Upper lobe of left lung (tissue), 6 donors: Measurements from ENCODE around the gene SCN1B. TPM values are rescaled to one million over a fixed set of nuclear protein-coding genes. Genes with fewer than 3 reads are reported as not detected.
"Not testable (repeated sequence)": the region's sequence is repeated elsewhere in the genome, so short reads cannot be mapped to it uniquely, and the experiment has no call there.

Experiments used
- ATAC-seq, 2 donors: fragments of 200-7000 bp; cut with Tn5 transposase; one replicate each; pipeline ENCODE4 v1.9.1; 2022; ENCODE audit warnings: mild to moderate bottlenecking in 2 of 2, moderate library complexity in 2 of 2; ENCODE audit not compliant: low FRiP score in 2 of 2
- DNase-seq, 2 donors: peaks; one replicate each; pipeline ENCODE4 v3.0.0-alpha.2; 2019 to 2020
- H3K27ac ChIP-seq, 4 donors: fragments of 200-600 bp; sonication (generic); one replicate each; pipeline ENCODE4 v1.5.1; 2016 to 2019
- H3K27me3 ChIP-seq, 4 donors: fragments of 200-600 bp; sonication (generic); one replicate each; pipeline ENCODE4 v1.5.1; 2017 to 2019
- H3K36me3 ChIP-seq, 4 donors: fragments of 200-600 bp; sonication (generic); one replicate each; pipeline ENCODE4 v1.5.1; 2016 to 2019
- H3K4me1 ChIP-seq, 4 donors: fragments of 200-600 bp; sonication (generic); one replicate each; pipeline ENCODE4 v1.5.1; 2018 to 2019
- H3K4me3 ChIP-seq, 4 donors: fragments of 200-600 bp; sonication (generic); one replicate each; pipeline ENCODE4 v1.5.1; 2017 to 2019; ENCODE audit warnings: mild to moderate bottlenecking in 2 of 4, moderate library complexity in 1 of 4
- H3K9me3 ChIP-seq, 4 donors: fragments of 200-600 bp; sonication (generic); one replicate each; pipeline ENCODE4 v1.5.1; 2018 to 2019
- CTCF ChIP-seq, 6 experiments: fragments of 450-650 bp in 4 of 6; fragments of 200-600 bp in 2 of 6; sonication (generic) in 2 of 6; IDR thresholded peaks; one replicate each; pipeline ENCODE4 v1.5.1; 2016 to 2019; ENCODE audit warnings: antibody characterized with exemption in 6 of 6
- EP300 ChIP-seq, 4 donors: sonication (generic); formaldehyde crosslinking; IDR thresholded peaks; one replicate each; pipeline ENCODE4 v1.5.1; 2017; ENCODE audit warnings: antibody characterized with exemption in 4 of 4, control low read depth in 2 of 4
- POLR2A ChIP-seq, 4 donors: fragments of 450-650 bp; IDR thresholded peaks; one replicate each; pipeline ENCODE4 v1.5.1; 2016 to 2017; ENCODE audit warnings: antibody characterized with exemption in 4 of 4, mild to moderate bottlenecking in 2 of 4
- POLR2AphosphoS5 ChIP-seq, 2 donors: sonication (generic); formaldehyde crosslinking; IDR thresholded peaks; one replicate each; pipeline ENCODE4 v1.5.1; 2017; ENCODE audit warnings: antibody characterized with exemption in 2 of 2
- WGBS, 2 donors: methylation state at CpG; one replicate each; pipeline ENCODE4 v1.1.5; 2017 to 2018; 5-methylcytosine and 5-hydroxymethylcytosine counted together
- total RNA-seq, 6 donors: library from RNA; depleted of rRNA in 4 of 6; stranded (reverse); fragments of >200 nt in 4 of 6; gene quantifications; one replicate each; pipeline versions ENCODE4 v1.1.0 to v1.2.1, GENCODE V29; 2016 to 2021
- donor health status: DM: no; HTN: no; CAD: no; lungs with moderate emphysema.
- donor health status: DM: no; HTN: yes; CAD: no; lungs with severe emphysema.

SCN1B gene
- total RNA-seq, 6 donors from 2014 or later = 2.9 to 13.1 (median 6.9) TPM

GRCh38 chr19:35011091-35011689, 19.1 kb upstream of the SCN1B start:
- no peak overlapping the region for H3K4me3 ChIP-seq

GRCh38 chr19:35011737-35012682, 18.3 kb upstream of the SCN1B start:
- Histone ChIP-seq H3K27me3 (no peaks in the 10 kb centered on the region), H3K27ac (peak overlapping the region; percentile 11 to 99 (median 72)), H3K36me3 (peaks cover 20 to 79% (median 62%) of the 10 kb centered on the region in 4 donors), H3K4me3 (no peak overlapping the region), H3K4me1 (peaks cover 42 to 72% (median 63%) of the 10 kb centered on the region in 4 donors), H3K9me3 (no peaks in the 10 kb centered on the region)
- ATAC-seq = no peak
- WGBS, 2 donors = 84 to 85% methylated on average over 13 to 16 of the region's 18 CpGs
- no peak for DNase-seq
- no peak for TF ChIP-seq EP300 (IDR thresholded peaks at IDR 0.05)
- TF ChIP-seq CTCF (IDR thresholded peaks at IDR 0.05) = no peak
- TF ChIP-seq POLR2A (IDR thresholded peaks at IDR 0.05) = no peak
- TF ChIP-seq POLR2AphosphoS5 (IDR thresholded peaks at IDR 0.05) = no peak

More at GRCh38 chr19:35011091-35011689, 19.1 kb upstream of the SCN1B start:
- TF ChIP-seq POLR2A (IDR thresholded peaks at IDR 0.05) (no peak), CTCF (IDR thresholded peaks at IDR 0.05) (no peak), POLR2AphosphoS5 (IDR thresholded peaks at IDR 0.05) (peak in 1 of 2 donors; percentile 16), EP300 (IDR thresholded peaks at IDR 0.05) (no peak)
- Histone ChIP-seq H3K9me3 (no peaks in the 10 kb centered on the region), H3K27me3 (no peaks in the 10 kb centered on the region), H3K4me1 (peaks cover 48 to 79% (median 70%) of the 10 kb centered on the region in 4 donors), H3K36me3 (peaks cover 20 to 70% (median 53%) of the 10 kb centered on the region in 4 donors), H3K27ac (peak overlapping the region; percentile 11 to 99 (median 72))
- ATAC-seq (no peak), DNase-seq (peak in 1 of 2 donors; percentile 57)
- 73% methylated on average over 10 to 13 of the region's 13 CpGs for WGBS, 2 donors

- no peaks in the 10 kb centered on the region for H3K27me3 ChIP-seq
- H3K9me3 ChIP-seq = no peaks in the 10 kb centered on the region
- 54 to 60% methylated on average over 23 to 32 of the region's 32 CpGs for WGBS, 2 donors
- peak; percentile 86 to 90 for DNase-seq
- peaks cover 30 to 60% (median 52%) of the 10 kb centered on the region in 4 donors for H3K4me1 ChIP-seq
- ATAC-seq = peak; percentile 86 to 88
- H3K36me3 ChIP-seq = peaks cover 28 to 91% (median 74%) of the 10 kb centered on the region in 4 donors
- H3K27ac ChIP-seq = peak overlapping the region; percentile 11 to 99 (median 72)
- TF ChIP-seq CTCF (IDR thresholded peaks at IDR 0.05) (peak; percentile 97 to 99 (median 98)), POLR2A (IDR thresholded peaks at IDR 0.05) (peak in 1 of 4 donors; percentile 7), EP300 (IDR thresholded peaks at IDR 0.05) (no peak), POLR2AphosphoS5 (IDR thresholded peaks at IDR 0.05) (peak in 1 of 2 donors; percentile 43)
- H3K4me3 ChIP-seq = no peak overlapping the region
These were observed 17.0 kb upstream of the SCN1B start for GRCh38 chr19:35013041-35013819.

- ATAC-seq (no peak), DNase-seq (peak in 1 of 2 donors; percentile 45)
- no peak overlapping the region for H3K4me3 ChIP-seq
- peaks cover 25 to 52% (median 44%) of the 10 kb centered on the region in 4 donors for H3K4me1 ChIP-seq
- H3K27ac ChIP-seq = peak overlapping the region; percentile 27 to 99 (median 72)
- TF ChIP-seq POLR2AphosphoS5 (IDR thresholded peaks at IDR 0.05) = no peak
- no peak for TF ChIP-seq EP300 (IDR thresholded peaks at IDR 0.05)
- TF ChIP-seq CTCF (IDR thresholded peaks at IDR 0.05) = no peak
- H3K27me3 ChIP-seq = no peaks in the 10 kb centered on the region
- H3K9me3 ChIP-seq = no peaks in the 10 kb centered on the region
- H3K36me3 ChIP-seq = peaks cover 33 to 96% (median 80%) of the 10 kb centered on the region in 4 donors
- 66 to 82% methylated on average over 9 to 19 of the region's 23 CpGs for whole genome bisulfite sequencing, 2 donors
These were observed 16.2 kb upstream of the SCN1B start for GRCh38 chr19:35013820-35014754.

- H3K27me3 ChIP-seq, ATAC-seq, H3K9me3 ChIP-seq, DNase-seq, H3K4me3 ChIP-seq: not testable (repeated sequence)
- Histone ChIP-seq H3K36me3 (peaks cover 35 to 96% (median 80%) of the 10 kb centered on the region in 4 donors), H3K27ac (peak overlapping the region in 1 of 4 donors; percentile 2), H3K4me1 (peaks cover 25 to 45% (median 38%) of the 10 kb centered on the region in 4 donors)
- WGBS, 2 donors = 93 to 95% methylated on average over 4 of the region's 4 CpGs
These were observed 15.5 kb upstream of the SCN1B start for GRCh38 chr19:35014774-35015173.
